Skeletal muscle satellite cell (primary cell): Measurements from ENCODE around the gene SCARF2.

Experiments
- H3K27me3 ChIP-seq: 2 replicates; pipeline ENCODE4 v1.7.0; 2013; ENCODE audit warnings: low read length; ENCODE audit not compliant: control insufficient read depth, insufficient read depth
- H3K36me3 ChIP-seq: 2 replicates; pipeline ENCODE4 v1.7.0; 2013; ENCODE audit warnings: mild to moderate bottlenecking, control low read depth, low read length; ENCODE audit not compliant: insufficient read depth
- H3K4me1 ChIP-seq: 2 replicates; pipeline ENCODE4 v1.7.0; 2013; ENCODE audit warnings: low read length; ENCODE audit not compliant: control insufficient read depth, insufficient read depth
- H3K4me2 ChIP-seq: 2 replicates; pipeline ENCODE4 v1.7.0; 2013; ENCODE audit warnings: mild to moderate bottlenecking, low read length
- H3K4me3 ChIP-seq: 2 replicates; pipeline ENCODE4 v1.7.0; 2013; ENCODE audit warnings: low read length
- H3K9ac ChIP-seq: 2 replicates; pipeline ENCODE4 v1.7.0; 2013; ENCODE audit warnings: mild to moderate bottlenecking, low read depth, low read length, moderate library complexity
- H3K9me3 ChIP-seq: replicated peaks from 2 replicates; pipeline ENCODE4 v1.7.0; 2013; ENCODE audit warnings: mild to moderate bottlenecking, control low read depth, low read length

Gene SCARF2

DNA sequence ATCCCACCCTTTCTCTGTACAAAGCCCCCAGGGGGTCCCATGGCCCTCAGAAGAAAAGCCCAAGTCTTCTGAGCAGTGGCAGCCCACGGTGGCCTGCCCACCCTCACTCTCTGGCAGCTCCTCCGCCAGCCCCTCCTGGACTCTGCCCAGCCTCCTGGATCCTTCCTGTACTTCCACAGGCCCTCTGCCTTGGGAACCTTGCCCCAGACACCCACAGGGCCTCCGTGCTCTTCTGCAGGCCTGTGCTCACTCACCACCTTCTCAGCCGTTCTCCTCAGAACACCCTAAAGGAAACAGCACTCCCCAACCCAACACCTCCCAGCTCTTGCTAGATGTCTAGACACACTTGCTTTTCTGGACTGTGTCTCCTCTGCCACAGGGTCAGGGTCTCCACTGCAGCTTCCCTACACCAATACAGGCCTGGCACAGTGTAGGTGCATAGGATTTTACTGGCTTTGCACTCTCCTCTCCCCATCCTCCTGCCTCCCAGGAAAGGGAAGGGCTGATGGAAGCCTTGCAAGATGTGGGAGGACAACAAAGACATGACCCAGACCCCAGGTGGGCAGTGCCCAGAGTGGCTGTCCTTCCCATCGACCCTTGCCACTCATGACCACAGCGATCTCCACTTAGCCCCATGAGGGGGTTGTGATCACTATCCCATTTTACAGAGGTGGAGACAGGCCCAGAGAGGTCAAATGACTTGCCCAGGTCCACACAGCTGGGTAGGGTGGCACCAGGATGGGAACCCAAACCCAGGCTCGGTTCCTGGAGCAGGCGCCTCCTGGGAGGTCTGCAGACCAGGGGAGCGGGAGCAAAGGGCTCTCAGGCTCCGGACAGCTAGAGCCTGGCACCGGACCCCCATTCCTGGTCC, 2.0 kb downstream of the SCARF2 start:
- peak overlapping the region; percentile 84 for H3K9ac ChIP-seq
- peaks cover under 1% of the 10 kb centered on the region for H3K36me3 ChIP-seq
- H3K4me2 ChIP-seq, result peak overlapping the region; percentile 94
- H3K4me1 ChIP-seq, result peaks cover 19% of the 10 kb centered on the region
- peak overlapping the region; percentile 96 for H3K4me3 ChIP-seq
- H3K27me3 ChIP-seq, result no peaks in the 10 kb centered on the region
- no peaks in the 10 kb centered on the region for H3K9me3 ChIP-seq

DNA sequence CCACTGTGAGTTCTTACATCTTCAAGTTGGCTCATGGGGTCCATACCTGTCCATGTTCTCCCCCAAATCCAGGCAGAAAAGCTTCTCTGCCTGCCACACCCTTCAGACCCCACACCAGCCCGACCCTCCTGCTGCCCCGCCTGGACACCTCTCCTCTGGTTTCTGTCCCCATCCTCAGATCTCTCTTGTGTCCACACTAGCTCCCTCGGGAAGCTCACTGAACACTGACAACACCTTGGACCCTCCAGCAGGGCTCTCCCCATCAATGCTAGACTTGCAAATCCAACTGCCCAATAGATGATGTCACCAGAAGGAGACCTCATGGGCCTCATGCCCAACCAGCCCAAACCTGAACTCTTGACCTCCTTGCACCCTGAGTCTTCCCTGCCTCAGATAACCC, 2.9 kb downstream of the SCARF2 start:
- H3K36me3 ChIP-seq, result peaks cover 9% of the 10 kb centered on the region
- H3K4me3 ChIP-seq, result no peak overlapping the region
- no peaks in the 10 kb centered on the region for H3K9me3 ChIP-seq
- no peak overlapping the region for H3K4me2 ChIP-seq
- H3K9ac ChIP-seq, result no peak overlapping the region
- no peaks in the 10 kb centered on the region for H3K27me3 ChIP-seq
- peaks cover 19% of the 10 kb centered on the region for H3K4me1 ChIP-seq

GRCh38 chr22:20434264-20434751, 3.3 kb downstream of the SCARF2 start:
- Histone ChIP-seq H3K4me2 (no peak overlapping the region), H3K27me3 (no peaks in the 10 kb centered on the region), H3K4me3 (no peak overlapping the region), H3K9me3 (no peaks in the 10 kb centered on the region), H3K9ac (no peak overlapping the region), H3K4me1 (peaks cover 19% of the 10 kb centered on the region), H3K36me3 (peaks cover 13% of the 10 kb centered on the region)

DNA sequence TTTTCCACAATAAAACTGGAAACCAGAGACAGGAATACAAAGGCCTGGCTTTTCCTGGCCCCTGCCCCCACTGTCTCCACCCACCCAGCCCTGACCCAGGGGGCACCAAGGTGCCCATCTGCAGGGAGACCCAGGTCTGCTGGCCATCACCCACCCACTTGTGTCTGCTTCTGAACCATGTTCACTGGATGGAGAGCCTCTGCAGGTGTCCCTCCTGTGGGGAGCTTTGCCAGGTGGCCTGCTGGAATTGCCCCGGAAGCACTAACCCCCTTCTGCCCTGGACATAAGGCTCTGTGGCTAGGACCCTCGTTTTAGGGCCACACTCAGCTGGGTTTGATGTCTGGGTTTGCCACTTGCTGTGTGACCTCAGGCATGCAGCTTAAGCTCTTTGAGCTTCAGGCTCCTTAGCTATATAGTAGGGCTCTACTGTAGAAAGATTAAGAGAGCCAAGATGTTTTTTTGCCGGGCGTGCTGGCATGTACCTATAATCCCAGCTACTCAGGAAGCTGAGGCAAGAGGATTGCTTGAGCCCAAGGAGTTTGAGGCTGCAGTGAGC, 3.9 kb downstream of the SCARF2 start:
- peaks cover 19% of the 10 kb centered on the region for H3K4me1 ChIP-seq
- peaks cover 16% of the 10 kb centered on the region for H3K36me3 ChIP-seq
- no peaks in the 10 kb centered on the region for H3K9me3 ChIP-seq
- H3K4me2 ChIP-seq, result no peak overlapping the region
- H3K4me3 ChIP-seq, result no peak overlapping the region
- no peak overlapping the region for H3K9ac ChIP-seq
- H3K27me3 ChIP-seq, result no peaks in the 10 kb centered on the region

GRCh38 chr22:20433191-20433590, 4.4 kb downstream of the SCARF2 start:
- no peak overlapping the region for H3K4me3 ChIP-seq
- no peaks in the 10 kb centered on the region for H3K27me3 ChIP-seq
- H3K9ac ChIP-seq, result no peak overlapping the region
- no peak overlapping the region for H3K4me2 ChIP-seq
- no peaks in the 10 kb centered on the region for H3K9me3 ChIP-seq
- H3K4me1 ChIP-seq, result peaks cover 18% of the 10 kb centered on the region
- peaks cover 18% of the 10 kb centered on the region for H3K36me3 ChIP-seq

- Histone ChIP-seq H3K9ac (no peak overlapping the region), H3K9me3 (no peaks in the 10 kb centered on the region), H3K4me2 (no peak overlapping the region), H3K36me3 (peaks cover 21% of the 10 kb centered on the region), H3K27me3 (no peaks in the 10 kb centered on the region), H3K4me3 (no peak overlapping the region), H3K4me1 (peaks cover 15% of the 10 kb centered on the region)
These were observed 5.4 kb downstream of the SCARF2 start for GRCh38 chr22:20432244-20432686.

DNA sequence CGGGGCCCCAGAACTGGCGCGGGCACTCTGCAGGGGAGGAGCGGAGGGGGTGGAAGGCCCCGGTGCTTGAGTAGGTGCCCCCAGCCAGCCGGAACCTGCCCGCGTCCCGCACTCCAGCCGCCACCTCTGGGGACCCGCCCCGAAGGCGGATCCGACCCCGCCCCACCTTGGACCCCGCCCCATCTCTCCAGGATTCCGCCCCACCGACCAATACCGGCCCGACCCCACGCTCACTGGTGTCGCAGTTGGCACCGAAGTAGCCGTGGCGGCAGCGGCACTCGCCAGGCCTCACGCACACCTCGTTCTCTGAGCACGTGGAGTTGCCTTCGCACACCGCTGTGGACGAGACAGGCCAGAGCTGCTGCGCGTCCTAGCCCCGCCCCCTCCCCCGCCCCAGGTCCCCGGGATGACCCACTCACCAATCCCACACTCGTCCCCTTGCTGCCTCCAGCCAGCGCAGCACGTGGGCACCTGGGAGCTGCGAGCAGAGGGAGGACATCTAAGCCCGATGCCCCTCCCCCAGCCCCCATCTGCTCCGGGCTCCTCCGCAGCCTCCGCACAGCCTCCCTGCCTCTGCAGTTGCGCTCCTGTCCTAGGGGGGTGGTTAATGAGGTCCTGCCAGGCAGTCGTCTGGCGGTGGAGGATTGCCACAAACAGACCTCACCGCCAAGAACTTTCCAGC, 6.0 kb downstream of the SCARF2 start:
- Histone ChIP-seq H3K9ac (no peak overlapping the region), H3K36me3 (peaks cover 26% of the 10 kb centered on the region), H3K4me2 (peak overlapping the region; percentile 95), H3K4me1 (peaks cover 15% of the 10 kb centered on the region), H3K27me3 (no peaks in the 10 kb centered on the region), H3K4me3 (peak overlapping the region; percentile 67), H3K9me3 (no peaks in the 10 kb centered on the region)

DNA sequence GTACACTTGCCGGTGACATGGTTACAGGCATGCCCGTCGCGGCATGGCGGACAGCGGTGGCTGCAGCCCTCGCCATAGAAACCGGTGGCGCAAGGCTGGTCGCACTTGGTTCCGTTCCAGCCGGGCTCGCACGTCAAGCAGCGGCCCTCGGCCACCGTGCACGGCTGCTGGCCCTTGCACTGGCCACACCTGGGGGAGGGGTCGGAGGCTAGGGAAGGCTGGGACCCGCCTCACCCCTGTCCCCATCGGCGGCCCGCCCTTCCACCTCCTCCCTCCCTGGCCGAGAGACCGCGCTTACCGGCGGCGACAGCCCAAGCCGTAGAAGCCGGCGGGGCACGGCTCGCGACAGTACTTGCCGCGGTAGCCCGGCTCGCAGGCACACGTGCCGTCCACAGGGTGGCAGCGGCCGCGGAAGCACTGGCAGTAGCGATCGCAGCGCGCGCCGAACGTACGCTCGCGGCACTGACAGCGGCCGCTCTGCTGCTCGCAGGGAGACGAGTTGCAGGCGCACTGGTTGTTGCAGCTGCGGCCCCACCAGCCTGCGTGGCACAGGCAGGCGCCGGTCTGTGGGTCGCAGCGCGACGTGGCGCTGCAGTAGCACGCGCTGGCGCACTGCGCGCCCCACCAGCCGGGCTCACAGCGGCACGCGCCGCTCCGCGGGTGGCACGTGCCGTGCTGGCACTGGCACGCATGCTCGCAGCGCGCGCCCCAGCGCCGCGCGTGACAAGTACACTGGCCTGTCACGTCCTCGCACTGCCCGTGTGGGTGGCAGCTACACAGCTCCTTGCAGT, 6.7 kb downstream of the SCARF2 start:
- Histone ChIP-seq H3K4me2 (peak overlapping the region; percentile 95), H3K4me1 (peaks cover 13% of the 10 kb centered on the region), H3K4me3 (peak overlapping the region; percentile 67), H3K27me3 (no peaks in the 10 kb centered on the region), H3K9ac (no peak overlapping the region), H3K9me3 (no peaks in the 10 kb centered on the region), H3K36me3 (peaks cover 29% of the 10 kb centered on the region)

- Histone ChIP-seq H3K4me1 (peaks cover 6% of the 10 kb centered on the region), H3K4me3 (no peak overlapping the region), H3K9ac (no peak overlapping the region), H3K27me3 (no peaks in the 10 kb centered on the region), H3K36me3 (peaks cover 29% of the 10 kb centered on the region), H3K4me2 (peak overlapping the region; percentile 95), H3K9me3 (no peaks in the 10 kb centered on the region)
These were observed 7.4 kb downstream of the SCARF2 start for GRCh38 chr22:20430101-20430719.

- no peaks in the 10 kb centered on the region for H3K9me3 ChIP-seq
- H3K36me3 ChIP-seq, result peaks cover 35% of the 10 kb centered on the region
- H3K27me3 ChIP-seq, result no peaks in the 10 kb centered on the region
- H3K9ac ChIP-seq, result no peak overlapping the region
- peaks cover 6% of the 10 kb centered on the region for H3K4me1 ChIP-seq
- no peak overlapping the region for H3K4me2 ChIP-seq
- H3K4me3 ChIP-seq, result no peak overlapping the region
These were observed 8.1 kb downstream of the SCARF2 start for GRCh38 chr22:20429254-20430100.
